Fibroblast of skin of right quadriceps (primary cell): ENCODE data around the gene DVL2.

Experiments
- DNase-seq: peaks from one replicate; pipeline ENCODE4 v3.0.0-alpha.2; 2013

DVL2 gene

DNA sequence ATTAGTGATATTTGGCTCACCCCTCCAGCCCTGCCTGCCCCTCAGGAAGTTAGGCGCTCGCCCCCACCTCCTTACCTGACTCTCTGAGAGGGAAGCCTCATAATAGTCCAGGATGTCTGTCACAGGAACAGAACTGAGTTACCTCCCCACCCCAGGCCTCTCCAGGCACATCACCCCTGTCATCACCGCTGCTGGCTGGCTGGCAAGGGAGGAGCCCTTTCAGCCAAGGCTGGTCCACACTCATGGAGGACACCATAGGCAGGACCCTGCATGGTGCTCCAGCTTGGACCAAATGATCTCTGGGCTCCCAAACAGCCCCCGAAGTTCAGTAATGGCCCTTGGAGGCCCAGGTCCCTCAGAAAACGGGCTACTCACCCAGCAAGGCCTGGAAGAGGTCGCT is 16.2 kb downstream of the DVL2 start:
- DNase-seq, result no peak

DNA sequence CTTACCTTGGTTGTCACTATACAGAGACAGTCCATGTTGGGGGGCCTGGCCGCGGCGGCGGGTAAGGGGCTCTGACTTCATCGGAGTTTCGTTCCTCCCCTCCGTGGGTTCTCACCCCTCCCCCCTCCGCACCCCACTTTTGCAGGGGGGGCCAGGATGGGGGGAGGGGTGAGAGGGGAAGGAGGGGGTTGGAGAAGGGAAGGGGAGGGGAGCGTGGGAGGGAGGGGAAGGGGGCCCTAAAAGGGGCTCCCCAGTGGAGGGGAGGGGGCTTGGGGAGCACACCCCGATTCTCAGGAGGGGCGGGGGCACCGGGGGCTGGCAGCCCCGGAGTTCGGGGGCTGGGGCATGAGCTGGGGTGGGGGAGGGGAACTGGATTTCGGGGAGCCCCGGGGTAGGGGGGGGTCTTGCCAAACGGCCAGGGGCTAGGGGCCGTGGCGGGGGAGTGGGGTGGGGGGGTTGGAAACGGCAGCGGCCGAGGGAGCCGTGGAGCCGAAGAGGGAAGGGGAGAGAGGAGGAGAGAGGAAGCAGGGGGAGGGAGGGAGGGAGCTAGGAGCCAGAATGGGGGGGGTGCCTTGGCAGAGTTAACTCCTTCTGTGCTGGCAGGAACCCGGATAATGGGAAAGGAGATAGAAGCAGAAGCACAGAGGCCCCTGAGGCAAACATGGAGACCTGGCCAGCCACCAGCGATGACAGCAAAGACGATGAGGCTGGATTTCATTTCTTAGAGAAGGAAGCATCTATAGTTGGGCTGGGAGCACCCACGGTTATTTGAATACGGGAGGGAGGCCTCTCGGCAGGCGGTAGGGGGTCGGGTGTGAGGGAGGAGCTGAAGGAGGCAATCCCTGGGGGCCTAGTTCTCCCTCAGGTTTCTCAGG is 17.0 kb downstream of the DVL2 start:
- peak; percentile 82 for DNase-seq

DNA sequence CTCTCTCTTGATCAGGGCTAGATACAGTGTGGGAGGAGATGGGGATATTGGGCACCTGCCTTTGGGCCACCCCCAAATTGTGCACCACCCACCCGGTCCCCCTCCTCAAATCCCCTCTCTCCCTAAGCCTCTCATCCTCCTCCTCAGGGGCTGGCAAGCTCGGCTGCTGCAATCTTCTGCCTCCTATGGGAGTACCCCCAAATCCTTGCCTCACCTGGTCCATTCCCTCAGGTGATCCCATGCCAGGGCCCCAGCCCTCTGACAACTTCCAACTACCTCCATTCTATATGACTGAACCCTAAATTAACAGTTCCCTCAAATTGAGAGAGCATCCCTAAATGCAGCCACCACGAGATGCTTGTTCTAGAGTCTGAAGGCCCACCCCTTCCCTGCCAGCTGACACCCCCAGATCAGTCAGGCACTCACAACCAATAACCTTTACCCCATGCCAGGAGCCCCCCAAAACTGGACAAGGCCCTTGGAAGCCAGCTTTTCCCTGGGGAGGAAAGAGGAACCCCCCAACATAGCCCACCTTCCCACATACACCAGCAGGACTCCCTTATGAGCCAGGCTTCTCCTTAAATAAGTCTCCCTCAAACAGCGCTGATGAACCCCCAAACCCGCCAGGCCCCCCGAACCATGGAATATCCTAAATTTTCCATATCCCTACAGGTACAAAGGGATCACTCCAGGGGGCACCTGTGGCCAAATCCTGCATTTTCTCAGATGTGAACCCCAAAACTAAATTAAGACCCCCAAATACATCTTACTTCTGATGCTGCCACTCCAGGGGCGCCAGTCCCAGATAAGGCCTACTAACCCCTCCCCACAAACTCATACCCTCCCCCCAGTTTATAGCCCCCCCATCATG is 17.8 kb downstream of the DVL2 start:
- DNase-seq, result no peak

DNA sequence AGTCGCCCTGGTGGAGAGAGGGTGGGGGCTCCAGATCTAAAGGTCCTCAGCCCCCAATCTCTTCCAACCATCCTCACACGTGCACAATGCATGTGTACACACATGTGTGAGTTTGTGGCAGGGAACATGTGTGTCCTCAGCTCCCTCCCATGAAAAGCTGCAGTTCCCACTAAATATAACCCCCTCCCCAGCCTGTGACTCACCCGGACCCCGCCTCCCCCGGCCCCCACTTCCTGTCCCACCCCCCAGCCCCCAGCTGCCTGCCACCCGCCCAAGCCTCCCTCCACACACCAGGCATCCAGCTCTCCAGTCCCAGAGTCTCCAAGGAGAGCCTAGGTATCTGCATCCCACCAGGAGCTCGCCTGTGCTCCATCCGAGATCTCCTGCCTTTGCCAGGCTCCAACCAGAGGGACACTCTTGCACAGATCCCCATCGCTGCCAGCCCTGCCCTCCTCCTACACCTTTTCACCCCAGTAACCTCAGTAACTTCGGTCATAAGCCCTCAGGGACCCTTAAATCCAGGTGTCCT is 18.6 kb downstream of the DVL2 start:
- peak; percentile 50 for DNase-seq

DNA sequence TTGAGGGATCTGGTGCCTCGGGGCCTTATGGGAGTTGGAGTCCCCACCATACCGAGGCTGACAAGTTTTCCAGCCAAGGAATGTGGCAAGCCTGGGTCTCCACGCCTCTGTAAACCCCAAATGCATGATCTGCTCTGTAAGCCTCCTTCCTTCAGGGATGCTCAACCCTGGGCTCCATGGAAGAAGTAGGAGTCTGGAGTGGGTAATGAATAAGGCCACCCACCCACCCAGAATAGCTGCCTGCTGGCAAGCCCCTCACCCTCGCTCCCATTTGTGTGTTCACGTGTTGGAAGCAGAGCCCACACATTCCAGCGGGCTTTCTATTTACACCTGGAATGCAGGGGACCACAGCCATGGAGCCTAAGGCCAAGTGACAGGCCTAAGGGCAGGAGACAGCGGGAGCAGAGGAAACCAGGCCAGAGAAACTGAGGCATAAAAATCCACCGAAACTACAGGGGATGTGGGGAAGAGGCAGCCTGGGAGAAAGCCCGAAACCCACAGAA is 19.1 kb downstream of the DVL2 start:
- no peak for DNase-seq

DNA sequence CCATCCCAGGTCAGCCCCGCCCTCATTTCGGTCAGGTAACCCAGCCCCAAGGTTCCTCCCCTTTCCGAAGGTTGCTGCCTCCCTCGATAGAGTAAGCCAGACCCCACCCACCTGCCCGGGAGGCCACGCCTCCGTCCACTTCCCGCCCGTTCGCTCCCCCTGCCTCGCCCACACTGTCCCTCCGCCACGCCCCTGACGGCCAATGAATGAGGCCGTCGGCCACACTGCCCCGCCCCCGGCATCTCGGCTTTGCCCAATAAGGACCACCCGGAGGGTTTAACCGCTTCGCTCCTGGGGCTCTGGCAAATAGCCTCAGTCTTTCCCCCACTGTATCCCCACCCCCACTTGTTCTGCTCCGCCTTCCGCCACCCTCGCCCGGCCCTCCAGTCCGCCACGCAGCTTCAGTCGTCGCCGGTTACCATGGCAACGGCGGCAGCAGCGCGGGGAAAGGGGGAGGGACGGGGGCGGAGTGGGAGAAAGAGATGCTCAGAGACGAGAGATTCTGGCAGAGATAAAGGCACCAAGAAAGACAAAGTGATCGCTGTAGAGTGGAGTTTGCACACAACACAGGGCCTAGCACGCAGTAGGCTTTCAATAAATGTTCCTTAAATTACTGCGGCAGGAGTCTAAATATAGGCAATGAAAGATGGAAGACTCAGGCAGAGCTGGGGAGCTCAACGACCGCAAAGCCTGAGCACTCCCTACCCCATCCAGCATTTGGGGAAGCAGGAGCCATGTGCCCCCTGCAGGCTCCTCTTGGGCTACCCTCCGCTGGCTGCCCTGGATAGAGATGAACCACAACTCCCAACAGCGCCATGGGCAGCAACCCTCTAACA is 19.8 kb downstream of the DVL2 start:
- peak; percentile 98 for DNase-seq

DNA sequence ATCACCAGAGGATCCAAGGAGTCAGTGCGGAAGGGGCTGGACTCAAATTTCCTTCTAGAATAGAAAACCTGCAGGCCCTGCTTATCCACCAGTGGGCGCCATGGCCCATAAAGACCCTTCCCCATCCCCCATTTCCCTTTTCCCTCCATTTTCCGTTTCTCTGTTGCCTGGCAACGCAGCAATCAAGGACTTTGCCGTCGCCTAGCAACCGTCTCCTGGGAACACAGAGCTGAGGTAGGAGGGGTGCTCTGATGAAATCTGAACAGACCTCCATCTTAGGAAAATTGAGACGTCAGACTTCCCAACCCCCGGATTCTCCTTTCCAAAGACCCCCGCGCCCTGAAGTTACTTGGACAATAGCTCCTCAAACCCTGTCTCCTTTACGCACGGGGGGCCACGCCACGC is 20.4 kb downstream of the DVL2 start:
- peak; percentile 83 for DNase-seq

DNA sequence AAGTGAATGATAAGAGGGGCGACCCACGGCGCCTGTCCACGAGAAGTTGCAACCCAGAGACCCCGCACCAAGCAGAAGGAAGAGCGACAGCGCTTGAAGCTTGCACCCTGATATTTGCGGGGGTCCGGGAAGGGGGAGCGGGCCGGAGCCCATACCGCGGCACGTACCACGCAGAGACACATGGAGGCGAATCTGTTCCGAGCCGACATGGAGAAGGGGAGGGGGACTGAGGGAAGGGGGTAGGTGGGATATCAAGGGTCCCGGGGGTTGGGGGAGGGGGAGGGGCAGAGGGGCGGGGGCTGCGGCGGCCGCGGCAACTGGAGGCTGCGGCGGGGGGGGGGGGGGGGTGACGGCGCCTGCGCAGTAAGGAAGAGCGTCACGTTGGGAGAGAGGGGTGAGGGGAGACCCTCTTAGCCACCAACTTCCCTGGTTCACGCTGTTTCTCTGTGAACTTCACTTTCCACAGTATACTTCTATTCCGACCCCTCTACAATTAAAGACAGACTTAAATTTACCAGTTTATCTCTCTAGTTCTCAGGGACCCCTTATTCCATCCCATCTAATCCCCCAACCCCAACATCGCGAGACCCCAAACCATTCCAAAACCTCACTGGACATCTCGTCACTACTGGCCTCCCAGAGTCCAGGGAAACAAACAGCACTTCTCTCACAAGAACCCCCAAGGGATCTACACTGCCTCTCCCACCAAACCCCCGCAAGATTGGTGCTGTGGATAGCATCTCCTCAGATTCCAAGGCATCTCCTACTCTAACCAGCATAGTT is 22.6 kb downstream of the DVL2 start:
- no peak for DNase-seq

DNA sequence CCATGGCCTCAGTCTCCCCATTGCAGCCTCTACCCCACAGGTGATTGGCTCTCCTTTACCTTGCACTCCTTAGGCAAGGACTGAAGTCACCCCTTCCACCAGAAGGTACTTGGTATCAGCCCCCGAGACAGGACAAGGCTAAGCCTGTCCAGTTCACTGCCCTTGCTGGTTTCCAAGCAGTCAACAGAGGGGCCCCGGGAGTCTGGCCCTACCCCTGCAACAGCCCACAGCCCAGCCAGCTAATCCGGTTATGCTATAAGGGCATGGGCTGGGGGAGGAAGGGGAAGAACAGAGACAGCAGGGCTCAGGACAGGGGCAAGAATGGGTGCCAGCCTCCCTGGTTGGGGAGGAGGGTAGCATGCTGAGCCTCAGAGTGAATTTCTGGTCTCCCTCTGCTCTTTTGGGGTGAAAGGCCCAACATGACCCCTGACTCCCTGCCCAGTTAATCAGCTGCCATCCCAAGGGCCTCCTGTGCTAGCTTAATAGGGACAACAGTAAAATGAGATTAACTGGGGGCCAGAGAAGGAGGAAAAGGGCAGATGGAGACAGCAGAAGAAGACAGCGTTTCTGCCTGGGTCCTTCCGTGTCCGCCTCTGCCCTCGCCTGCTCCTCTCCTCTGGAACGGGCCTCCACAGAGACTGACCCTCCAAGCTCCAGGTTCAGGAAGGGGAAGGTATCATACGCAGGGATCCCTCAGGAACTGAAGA is 25.4 kb downstream of the DVL2 start:
- DNase-seq, result no peak

DNA sequence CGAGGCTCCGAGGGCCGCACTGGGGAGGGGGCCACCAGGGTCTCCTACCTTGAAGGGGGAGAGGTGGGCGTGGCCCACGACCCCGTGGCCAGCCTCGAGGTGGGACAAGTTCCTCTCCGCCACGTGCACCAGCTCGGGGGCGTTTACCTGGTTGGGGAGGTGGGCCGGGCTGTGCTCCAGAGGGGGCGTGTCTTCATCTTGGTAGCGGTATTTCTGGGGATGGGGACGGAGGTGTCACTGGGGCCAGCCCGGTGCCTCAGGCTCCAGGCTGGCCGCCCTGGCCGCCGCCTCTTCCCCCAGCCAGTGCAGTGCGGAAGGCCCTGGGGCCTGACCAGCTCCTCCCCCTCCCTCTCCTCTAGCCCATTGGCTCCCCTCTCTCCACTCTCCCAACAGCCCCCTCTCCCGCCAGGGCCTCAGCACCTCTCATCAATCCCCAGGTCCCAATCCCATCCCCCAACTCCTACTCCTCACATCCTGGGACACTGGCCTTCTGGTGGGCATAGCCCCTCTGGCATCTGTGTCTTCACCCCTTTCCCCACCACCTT is 26.2 kb downstream of the DVL2 start:
- no peak for DNase-seq

DNA sequence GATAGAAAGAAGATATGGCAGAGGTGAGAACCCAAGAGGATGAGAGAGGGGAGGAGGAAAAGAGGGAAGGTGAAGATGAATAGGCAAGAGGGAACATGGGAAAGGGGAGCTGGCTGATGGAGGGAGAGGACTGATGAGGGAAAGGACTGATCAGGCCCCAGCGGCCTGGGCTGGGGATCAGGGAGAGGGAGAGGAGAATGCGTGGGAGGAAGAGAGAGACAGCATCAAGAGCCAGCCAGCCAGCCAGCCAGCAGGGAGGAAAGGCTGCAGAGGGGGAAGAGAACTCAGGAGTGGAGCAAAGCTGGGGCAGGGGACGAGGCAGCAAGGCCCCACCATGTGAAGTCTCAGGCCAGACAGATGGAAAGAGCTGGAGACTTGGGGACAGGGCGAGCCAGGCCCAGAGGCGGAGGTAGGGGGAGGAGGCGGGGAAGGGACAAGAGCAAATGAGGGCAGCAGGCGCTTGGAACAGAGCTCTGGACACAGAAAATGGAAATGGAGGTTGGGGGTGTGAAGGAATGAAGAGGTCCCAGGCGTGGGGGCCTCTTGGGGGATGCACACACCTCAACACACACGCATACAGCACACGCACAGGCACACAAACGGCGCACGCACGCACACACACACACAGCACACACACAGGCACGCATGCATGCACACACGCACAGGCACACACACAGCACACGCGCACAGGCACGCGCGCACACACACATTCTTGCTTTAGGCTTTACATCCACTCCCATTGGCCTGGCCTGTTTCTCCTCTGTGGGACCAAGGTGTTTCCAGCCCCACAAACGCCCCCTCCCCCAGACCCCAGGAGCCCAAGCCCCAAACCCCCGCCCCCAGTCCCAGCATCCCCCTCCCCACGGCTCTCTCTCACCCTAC is 27.0 kb downstream of the DVL2 start:
- no peak for DNase-seq

DNA sequence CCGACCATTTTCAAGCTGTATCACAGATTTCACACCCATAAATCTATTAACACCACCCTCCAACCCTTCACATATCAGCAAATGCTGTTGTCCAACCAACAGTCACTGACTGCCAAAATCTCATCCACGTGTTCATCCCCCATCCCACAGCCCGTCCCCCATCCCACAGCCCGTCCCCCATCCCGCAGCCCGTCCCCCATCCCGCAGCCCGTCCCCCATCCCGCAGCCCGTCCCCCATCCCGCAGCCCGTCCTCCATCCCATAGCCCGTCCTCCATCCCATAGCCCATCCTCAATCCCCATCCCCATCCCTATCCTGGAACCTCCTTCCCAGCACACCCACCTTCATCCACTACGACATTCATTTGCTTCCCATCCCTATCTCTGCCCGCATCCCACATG is 28.8 kb downstream of the DVL2 start:
- no peak for DNase-seq

DNA sequence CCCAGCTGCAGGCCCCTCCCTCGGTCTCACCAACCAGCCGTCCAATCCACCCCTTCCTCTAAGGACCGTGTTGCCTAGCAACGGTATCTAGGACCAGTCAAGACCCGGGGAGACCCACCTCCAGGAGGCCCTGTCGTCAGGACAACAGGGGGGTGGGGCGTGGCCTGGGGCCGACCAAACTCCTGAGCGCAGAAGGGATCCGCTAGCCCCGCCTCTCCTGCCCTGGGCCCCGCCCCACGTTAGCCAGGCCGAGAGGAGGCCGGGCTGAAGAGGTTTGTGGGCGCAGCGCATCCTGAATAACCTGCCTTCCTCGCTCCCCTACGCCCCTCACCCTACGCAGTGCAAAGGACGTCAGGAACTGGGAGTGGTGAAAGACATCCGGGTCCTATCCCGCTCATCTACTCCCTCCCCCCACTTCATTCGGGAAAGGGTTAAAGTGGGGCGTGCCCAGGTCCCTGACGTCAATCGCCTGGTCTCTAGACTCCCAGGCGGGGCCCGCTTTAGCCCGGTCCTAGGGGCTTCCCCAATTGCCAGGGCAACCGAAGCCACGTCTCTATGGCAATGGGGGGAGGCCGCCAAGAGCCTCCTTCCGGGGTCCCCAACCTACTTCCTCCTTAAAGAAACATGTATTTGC is 29.4 kb downstream of the DVL2 start:
- DNase-seq, result peak; percentile 89

DNA sequence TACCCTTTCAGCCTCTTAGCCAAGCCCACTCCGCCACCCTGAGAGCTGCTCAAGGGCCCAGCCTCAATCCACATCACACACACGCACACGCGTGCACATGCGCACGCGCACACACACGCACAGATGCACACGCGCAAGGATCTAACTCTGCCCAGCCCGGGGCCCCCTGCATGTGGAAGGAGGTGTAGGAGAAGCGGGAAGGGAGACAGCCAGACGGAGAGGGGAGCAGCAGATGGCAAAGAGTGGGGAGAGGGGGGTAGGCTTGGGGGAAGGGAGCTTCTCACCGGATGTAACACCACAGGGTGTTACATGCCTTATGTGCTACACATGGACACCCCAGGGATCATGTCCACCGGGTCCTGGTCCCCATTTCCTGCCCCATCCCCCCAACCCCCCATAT is 30.0 kb downstream of the DVL2 start:
- peak; percentile 43 for DNase-seq

DNA sequence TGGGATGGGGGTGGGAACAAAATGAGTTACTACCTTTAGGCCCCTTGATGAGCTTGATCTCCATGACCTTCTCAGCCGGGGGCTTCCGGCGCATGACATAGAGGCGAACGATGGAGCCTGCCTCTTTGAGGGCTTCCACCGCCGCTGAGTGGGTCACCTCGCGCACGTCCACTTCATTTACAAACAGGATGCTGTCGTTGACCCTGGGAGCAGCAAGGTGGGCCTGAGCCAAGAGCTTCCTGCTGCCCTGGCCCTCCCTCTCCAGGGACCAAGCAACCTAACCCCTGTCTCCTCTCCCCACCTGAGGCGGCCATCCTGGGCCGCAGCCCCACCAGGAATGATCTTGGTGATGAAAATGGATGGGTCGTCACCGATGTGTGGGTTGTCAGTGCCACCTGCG is 30.9 kb downstream of the DVL2 start:
- no peak for DNase-seq

DNA sequence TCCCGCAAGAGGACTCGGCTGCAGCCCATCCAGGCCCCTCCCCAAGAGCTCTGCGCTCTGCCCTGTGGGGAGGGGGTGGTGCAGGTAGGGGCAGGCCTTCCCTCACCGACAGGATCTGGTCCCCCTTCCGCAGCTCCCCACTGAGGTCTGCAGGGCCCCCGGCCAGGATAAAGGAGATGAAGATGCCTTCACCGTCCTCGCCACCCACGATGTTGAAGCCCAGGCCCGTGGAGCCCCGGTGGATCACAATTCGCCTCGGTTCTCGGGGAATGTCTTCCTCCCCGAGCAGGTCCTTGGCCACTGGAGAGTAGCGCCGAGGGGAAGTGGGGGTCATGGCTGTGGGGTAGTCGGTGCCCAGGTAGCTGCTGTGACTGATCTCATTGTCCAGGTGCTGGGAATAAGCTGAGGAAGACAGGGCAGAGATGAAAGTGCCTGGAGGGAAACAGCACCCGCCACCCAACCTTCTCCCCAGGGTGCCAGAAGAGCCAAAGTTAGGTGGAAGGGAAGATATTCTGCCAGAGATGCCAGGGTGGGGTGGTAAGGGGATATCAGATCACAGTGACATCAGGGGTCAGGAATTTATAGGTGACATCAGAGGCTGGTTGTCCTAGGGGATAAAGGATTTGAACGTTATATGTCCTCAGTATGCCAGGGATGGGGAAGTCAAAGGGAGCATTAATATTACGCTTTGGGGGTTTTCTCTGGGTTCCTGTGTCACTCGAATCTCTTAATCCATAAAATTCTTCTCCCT is 37.5 kb downstream of the DVL2 start:
- no peak for DNase-seq

DNA sequence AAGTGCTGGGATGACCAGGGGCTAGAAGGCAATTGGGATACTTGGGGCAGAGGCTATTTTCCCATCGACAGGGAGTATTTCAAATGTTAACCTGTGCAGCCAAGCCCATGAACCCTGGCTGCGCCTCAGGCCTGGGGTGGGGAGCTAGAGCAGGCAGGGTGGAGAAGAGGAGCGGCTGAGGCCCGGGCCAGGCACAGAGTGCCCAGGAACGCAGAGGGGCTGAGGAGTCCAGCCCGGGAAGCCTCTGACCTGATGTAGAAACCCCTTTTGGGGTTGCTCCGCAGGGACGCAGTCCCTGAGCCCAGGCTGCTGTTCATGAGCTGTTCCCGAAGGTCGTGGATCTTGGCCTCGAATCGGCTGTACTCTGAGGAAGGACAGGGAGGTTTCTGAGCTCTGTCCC is 38.3 kb downstream of the DVL2 start:
- DNase-seq, result no peak

DNA sequence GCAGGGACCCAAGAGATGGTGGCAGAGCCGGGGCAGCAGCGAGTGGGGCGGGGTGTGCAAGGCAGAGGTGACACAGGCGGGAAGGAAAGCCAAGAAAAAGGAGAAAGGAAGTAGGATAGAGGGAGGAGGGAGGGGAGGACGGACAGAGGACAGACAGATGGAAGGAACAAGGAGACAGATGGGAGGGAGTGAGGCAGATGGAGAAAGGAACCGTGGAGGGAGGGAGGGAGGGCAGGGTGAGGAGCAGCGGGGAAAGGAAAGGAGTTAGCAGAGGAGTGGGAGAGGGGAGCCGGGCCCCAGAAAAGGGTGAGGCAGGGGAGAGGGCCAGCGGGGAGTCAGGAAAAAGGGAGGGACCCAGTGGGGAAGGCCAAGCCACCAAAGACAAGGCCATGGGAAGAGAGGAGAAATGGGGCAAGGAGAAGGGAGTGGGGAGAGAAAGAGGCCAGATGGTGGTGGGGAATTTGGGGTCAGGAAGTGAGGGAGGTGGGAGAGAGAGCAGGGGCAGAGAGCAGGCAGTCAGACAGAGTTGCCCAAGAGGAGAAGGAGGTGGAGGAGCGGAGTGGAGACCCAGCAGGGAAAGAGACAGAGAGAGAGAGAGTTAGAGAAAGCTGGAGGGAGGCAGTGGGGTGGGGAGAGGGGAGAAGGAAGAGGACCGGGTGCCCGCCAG is 41.9 kb downstream of the DVL2 start:
- no peak for DNase-seq
